GM21529 (cell line): Measurements from ENCODE around the gene KIAA0586.

Experiments used
- ATAC-seq: cut with Tn5 transposase; IDR thresholded peaks from one replicate; pipeline ENCODE4 v1.9.1; 2021; ENCODE audit not compliant: unreplicated experiment

The KIAA0586 gene

DNA sequence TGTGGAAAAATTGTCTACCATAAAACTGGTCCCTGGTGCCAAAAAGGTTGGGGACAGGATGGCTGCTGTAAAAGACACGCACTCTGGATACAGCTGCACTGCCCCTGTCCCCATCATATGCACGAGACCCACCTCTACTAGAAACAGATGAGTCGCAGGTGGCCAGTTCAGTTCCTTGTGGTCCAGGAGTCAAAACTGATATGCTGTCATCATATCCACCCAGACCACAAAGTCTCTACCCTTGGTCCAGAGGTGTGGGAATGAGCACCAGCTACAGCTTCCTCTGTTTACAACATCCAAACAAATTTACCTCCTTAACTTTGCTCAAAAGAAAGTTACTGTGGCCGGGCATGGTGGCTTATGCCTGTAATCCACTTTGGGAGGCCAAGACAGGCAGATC is 166.5 kb downstream of the KIAA0586 start:
- no peak for ATAC-seq

DNA sequence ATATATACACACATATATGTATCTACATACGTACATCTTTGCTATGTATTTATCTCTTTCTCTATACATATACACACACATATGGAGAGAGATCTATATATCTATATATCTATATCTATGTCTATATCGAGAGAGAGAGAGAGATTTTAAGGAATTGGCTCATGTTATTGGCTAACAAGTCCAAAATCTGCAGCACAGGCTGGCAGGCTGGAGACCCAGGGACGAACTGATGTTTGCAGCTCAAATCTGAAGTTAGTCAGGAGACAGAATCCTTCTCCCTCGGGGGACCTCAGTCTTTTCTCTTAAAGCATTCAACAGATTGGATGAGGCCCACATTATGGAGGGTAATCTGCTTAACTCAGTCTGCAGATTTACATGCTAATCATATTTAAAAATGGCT is 169.5 kb downstream of the KIAA0586 start:
- ATAC-seq: no peak

DNA sequence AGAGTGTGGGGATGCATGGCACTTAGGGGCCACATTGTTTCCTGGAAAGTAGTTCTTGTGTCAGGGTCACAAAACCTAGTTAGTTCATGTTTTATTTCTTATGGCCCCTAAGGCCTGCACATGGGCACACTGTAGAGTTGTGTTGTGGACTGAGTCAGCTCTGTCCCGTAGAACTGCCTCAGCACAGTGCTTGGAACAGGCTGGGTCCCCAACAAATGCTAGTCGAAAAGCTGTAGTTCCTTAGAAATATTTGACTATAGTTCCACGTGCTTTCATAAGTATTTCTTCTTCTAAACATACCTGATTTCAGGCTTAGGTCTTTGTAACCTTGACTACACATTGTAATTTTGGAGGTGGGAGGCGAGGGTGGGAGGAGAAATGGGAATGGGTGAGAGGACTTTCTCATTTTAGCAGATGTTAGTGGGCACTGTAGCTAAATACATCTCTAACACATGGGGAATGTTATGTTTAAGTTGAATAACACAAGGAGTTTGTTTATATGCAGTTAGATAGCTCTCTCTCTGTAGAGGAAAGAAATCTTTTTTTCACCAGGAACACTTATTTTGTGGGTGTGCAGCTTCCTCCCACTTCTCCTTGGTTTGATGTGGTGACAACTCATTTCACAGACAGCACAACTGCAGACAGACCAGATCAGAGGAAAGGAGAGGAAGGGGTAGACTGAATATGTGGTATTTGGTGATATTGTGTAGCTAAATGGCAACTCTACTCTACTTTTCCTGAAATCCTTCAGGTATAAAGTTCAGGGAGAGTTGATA is 170.7 kb downstream of the KIAA0586 start:
- no peak for ATAC-seq

DNA sequence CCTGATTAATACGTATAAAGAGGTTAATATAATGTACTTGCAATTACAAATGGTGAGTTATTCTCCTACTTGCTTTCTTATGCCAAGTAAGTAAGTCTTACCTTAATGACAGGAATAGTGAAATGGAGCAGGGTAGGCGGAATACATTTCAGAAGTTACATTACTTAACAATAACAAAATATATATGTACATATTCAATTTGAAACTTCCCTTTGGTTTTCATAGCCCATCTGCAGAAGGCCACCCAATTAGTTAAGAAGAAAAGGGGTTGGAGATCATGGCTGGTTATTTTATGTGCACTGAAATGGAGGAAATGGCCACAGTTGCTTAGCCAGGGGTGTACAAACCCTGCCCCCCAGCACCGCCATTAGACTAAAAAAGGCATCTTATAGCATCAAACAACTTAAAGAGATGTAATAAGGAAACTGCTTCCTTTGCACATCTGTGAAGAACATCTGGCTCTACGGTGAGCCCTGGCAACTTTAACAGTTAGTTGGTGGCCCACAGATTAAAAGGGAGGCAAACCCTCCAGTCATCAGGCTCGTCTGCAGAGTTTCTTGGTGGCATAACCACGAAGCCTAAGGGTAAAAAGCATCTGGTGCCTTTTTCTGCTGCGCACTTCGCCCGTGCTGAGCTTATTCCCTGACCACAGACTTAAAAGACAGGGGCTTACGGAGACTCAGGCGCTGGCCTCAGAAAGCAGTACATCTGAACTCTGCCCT is 171.4 kb downstream of the KIAA0586 start:
- ATAC-seq: no peak

DNA sequence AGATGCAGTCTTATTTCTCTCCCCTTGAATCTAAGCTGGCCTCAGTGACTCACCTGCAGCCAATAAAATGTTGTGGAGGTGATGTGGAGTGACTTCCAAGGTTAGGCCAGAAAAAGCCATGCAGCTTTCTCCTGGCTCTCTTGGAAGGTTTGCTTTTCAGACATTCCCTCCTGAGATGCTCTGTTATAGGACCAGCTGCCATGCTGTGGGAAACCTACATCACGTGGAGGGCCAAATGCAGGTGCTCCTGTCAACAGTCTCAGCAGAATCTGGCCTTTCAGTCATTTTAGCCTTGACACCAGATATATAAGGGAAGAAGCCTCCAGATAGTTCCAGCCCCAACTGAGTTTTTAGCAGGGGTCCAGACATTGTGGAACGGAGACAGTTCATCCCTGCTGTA is 172.2 kb downstream of the KIAA0586 start:
- no peak for ATAC-seq
